H1 (cell line): ENCODE data around the gene GTF2I. TPM values are rescaled to one million over a fixed set of nuclear protein-coding genes. Genes with fewer than 3 reads are reported as not detected.

ENCODE experiments used
- CBX8 ChIP-seq: fragments of 300-800, 300-1000 bp; sonication (generic); IDR thresholded peaks from 2 replicates; pipeline ENCODE4 v1.7.1; 2016; ENCODE audit warnings: low read depth, low read length, borderline replicate concordance
- CHD7 ChIP-seq: fragments of 300-600 bp; sonication (generic); IDR thresholded peaks from 2 replicates; pipeline ENCODE4 v1.7.1; 2012; ENCODE audit warnings: low read length, moderate library complexity, mild to moderate bottlenecking, inconsistent platforms; ENCODE audit not compliant: insufficient replicate concordance
- GTF2F1 ChIP-seq: IDR thresholded peaks from 2 replicates; pipeline ENCODE4 v1.6.1; 2012; ENCODE audit warnings: low read depth, low read length, improper control_type of control experiment, borderline replicate concordance
- HDAC2 ChIP-seq, 2 experiments: fragments of 300-600 bp in 1 of 2; sonication (generic) in 1 of 2; IDR thresholded peaks; 2 replicates each; pipeline ENCODE4 v1.6.1; 2011 to 2012; ENCODE audit warnings: low read depth in 2 of 2, low read length in 2 of 2, mild to moderate bottlenecking in 2 of 2, moderate library complexity in 2 of 2, borderline replicate concordance in 1 of 2, inconsistent platforms in 1 of 2
- HDAC6 ChIP-seq: IDR thresholded peaks from one replicate; pipeline ENCODE4 v1.7.1; 2012; ENCODE audit warnings: low read depth, mild to moderate bottlenecking, inconsistent platforms, low read length, moderate library complexity
- POLR2AphosphoS5 ChIP-seq: IDR thresholded peaks from 2 replicates; pipeline ENCODE4 v1.6.1; 2011; ENCODE audit warnings: low read depth, low read length
- RXRA ChIP-seq: IDR thresholded peaks from 2 replicates; pipeline ENCODE4 v1.6.1; 2011; ENCODE audit warnings: low read depth, mild to moderate bottlenecking, low read length, moderate library complexity; ENCODE audit not compliant: insufficient read depth
- TAF1 ChIP-seq: IDR thresholded peaks from 2 replicates; pipeline ENCODE4 v1.6.1; 2011; ENCODE audit warnings: mild to moderate bottlenecking, low read depth, low read length
- polyA plus RNA-seq, 7 experiments: library from polyadenylated mRNA; depleted of rRNA in 3 of 7; stranded (reverse) in 5 of 7; unstranded in 2 of 7; fragments of >200 nt in 5 of 7; fragments of 200-250 nt in 2 of 7; gene quantifications; 1 replicate in 5 of 7; 2 replicates in 1 of 7; 4 replicates in 1 of 7; pipeline versions ENCODE4 v1.2.1 to v1.2.3, GENCODE V29; 2011 to 2013; ENCODE audit warnings: missing spikeins in 2 of 7, mixed read lengths in 2 of 7
- total RNA-seq: library from RNA; stranded (reverse); fragmentation: NEBNext Ultra II Directional; extraction: Animal tissue kit (Norgen Biotek cat#: 25700); gene quantifications from 2 replicates; pipeline ENCODE4 v1.2.1, GENCODE V29; 2021

Gene GTF2I
- total and polyA plus RNA-seq, 2 of the 8 experiments (the other 6 are each of a cell fraction or from before 2014, with no cell fraction given) = 46.7 to 316 TPM

GRCh38 chr7:74690474-74690873, 33.0 kb downstream of the GTF2I start (continued):
- no peak for TF ChIP-seq CHD7
- TF ChIP-seq TAF1 = no peak
- TF ChIP-seq RXRA = no peak
- no peak for TF ChIP-seq CBX8
- TF ChIP-seq POLR2AphosphoS5 = no peak
- no peak for TF ChIP-seq GTF2F1
- TF ChIP-seq HDAC2 (IDR thresholded peaks at IDR 0.05; ENCODE audit: borderline replicate concordance in 1 of 2, low read depth in 2 of 2, low read length in 2 of 2) = no peak
- no peak for TF ChIP-seq HDAC6
